Measurements from ENCODE around the gene GNA14. TPM values are rescaled to one million over a fixed set of nuclear protein-coding genes. Genes with fewer than 3 reads are reported as not detected.

GNA14 gene
- total and polyA plus RNA-seq, 2 donors (not counting 1 experiment from before 2014, with no cell fraction given) = 0.50 to 0.52 TPM

- Histone ChIP-seq H3K27ac (ENCODE audit: insufficient read depth, low read length) (no peak overlapping the region), H2AFZ (ENCODE audit: low read length) (no peak overlapping the region), H4K20me1 (ENCODE audit: control insufficient read depth, extremely low read depth, insufficient read depth, low read length) (no peaks in the 10 kb centered on the region), H3K36me3 (ENCODE audit: control insufficient read depth, insufficient read depth, low read length) (no peaks in the 10 kb centered on the region), H3K79me2 (ENCODE audit: control insufficient read depth, insufficient read depth, low read length) (no peaks in the 10 kb centered on the region), H3K9me3 (ENCODE audit: control insufficient read depth, insufficient read depth, low read depth, low read length) (no peaks in the 10 kb centered on the region), H3K4me3 (replicated peaks in 1 of 4; ENCODE audit: control extremely low read depth in 1 of 4, insufficient read depth in 1 of 4, low read depth in 3 of 4, low read length in 4 of 4) (no peak overlapping the region), H3K27me3 (ENCODE audit: control insufficient read depth, insufficient read depth, low read length) (no peaks in the 10 kb centered on the region), H3K4me2 (ENCODE audit: extremely low read depth, insufficient read depth, low read length) (no peak overlapping the region), H3K9ac (ENCODE audit: insufficient read depth, low read length) (no peak overlapping the region), H3K4me1 (ENCODE audit: control insufficient read depth, extremely low read depth, insufficient read depth, low read length) (no peaks in the 10 kb centered on the region)
- DNase-seq (ENCODE audit: low read depth in 2 of 2) = peak in 1 of 2 donors; percentile 5
- no peak for TF ChIP-seq CTCF (conservative IDR thresholded peaks at IDR 0.05 in 1 of 2, IDR thresholded peaks at IDR 0.05 in 1 of 2; ENCODE audit: low read depth in 1 of 2, low read length in 2 of 2)
- TF ChIP-seq EZH2 (IDR thresholded peaks at IDR 0.05; ENCODE audit: low read length, missing control alignments) = no peak
Measured at GRCh38 chr9:77677957-77678535, 29.9 kb upstream of the GNA14 start.

DNA sequence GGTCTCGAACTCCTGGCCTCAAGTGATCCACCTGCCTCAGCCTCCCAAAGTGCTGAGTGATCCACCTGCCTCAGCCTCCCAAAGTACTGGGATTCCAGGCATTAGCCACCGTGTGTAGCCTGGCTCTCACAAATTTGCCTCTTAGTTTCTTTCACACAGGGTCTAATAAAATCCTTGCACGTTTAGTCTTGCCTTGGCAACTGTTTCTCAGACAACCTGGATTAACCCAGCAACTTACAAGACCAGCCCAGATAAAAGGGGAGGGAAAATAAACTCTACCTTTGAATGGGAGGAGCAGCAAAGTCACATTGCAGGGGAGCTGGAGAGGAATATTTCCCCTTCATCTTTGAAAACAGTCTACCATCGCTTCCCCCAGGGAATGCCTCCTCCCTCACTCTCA, 29.3 kb upstream of the GNA14 start:
- no peak for DNase-seq (ENCODE audit: low read depth in 2 of 2)
- no peak overlapping the region for H3K4me2 ChIP-seq (ENCODE audit: extremely low read depth, insufficient read depth, low read length)
- no peaks in the 10 kb centered on the region for H3K9me3 ChIP-seq (ENCODE audit: control insufficient read depth, insufficient read depth, low read depth, low read length)
- TF ChIP-seq EZH2 (IDR thresholded peaks at IDR 0.05; ENCODE audit: low read length, missing control alignments) = no peak
- TF ChIP-seq CTCF (conservative IDR thresholded peaks at IDR 0.05 in 1 of 2, IDR thresholded peaks at IDR 0.05 in 1 of 2; ENCODE audit: low read depth in 1 of 2, low read length in 2 of 2) = no peak
- no peak overlapping the region for H3K9ac ChIP-seq (ENCODE audit: insufficient read depth, low read length)
- no peaks in the 10 kb centered on the region for H3K79me2 ChIP-seq (ENCODE audit: control insufficient read depth, insufficient read depth, low read length)
- no peak overlapping the region for H3K4me3 ChIP-seq (replicated peaks in 1 of 4; ENCODE audit: control extremely low read depth in 1 of 4, insufficient read depth in 1 of 4, low read depth in 3 of 4, low read length in 4 of 4)
- H3K36me3 ChIP-seq (ENCODE audit: control insufficient read depth, insufficient read depth, low read length) = no peaks in the 10 kb centered on the region
- no peak overlapping the region for H2AFZ ChIP-seq (ENCODE audit: low read length)
- H3K4me1 ChIP-seq (ENCODE audit: control insufficient read depth, extremely low read depth, insufficient read depth, low read length) = no peaks in the 10 kb centered on the region
- H4K20me1 ChIP-seq (ENCODE audit: control insufficient read depth, extremely low read depth, insufficient read depth, low read length) = no peaks in the 10 kb centered on the region
- no peak overlapping the region for H3K27ac ChIP-seq (ENCODE audit: insufficient read depth, low read length)
- no peaks in the 10 kb centered on the region for H3K27me3 ChIP-seq (ENCODE audit: control insufficient read depth, insufficient read depth, low read length)

DNA sequence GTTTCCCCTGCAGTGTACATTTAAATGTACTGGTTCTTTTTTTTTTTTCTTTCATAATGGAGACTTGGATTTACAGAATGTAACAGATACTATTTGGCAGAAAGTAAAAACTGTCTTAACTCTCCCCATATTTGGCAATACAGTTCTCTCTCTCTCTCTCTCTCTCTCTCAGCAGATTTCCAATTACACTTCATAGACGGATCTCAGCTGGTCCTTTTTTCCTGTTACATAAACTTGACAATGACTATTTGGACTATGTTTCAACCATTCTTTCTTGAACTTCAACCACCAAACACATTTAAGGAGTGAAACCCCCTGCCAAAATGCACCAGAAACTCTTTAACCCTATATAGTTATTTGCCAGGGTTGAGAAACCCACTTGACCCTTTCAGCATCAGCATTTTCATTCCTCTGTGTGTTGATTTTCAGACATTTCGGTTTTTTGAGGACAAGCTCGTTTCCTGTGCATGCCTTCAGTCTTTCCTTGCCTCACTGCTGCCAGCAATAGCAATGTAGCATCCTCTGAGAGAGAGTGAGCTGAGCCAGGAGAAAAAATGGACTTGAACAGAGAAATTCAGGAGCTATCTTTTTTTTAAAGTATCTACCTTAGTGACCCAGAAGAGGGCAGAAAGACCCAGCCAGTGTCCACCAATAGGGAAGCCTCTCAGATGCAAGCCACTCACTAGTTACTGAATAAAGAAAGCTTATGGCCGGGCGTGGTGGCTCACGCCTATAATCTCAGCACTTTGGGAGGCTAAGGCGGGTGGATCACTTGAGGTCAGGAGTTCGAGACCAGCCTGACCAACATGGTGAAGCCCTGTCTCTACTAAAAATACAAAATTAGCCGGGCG, 26.0 kb upstream of the GNA14 start:
- H3K4me1 ChIP-seq (ENCODE audit: control insufficient read depth, extremely low read depth, insufficient read depth, low read length) = no peaks in the 10 kb centered on the region
- DNase-seq (ENCODE audit: low read depth in 2 of 2) = peak in 1 of 2 donors; percentile 78
- no peaks in the 10 kb centered on the region for H3K9me3 ChIP-seq (ENCODE audit: control insufficient read depth, insufficient read depth, low read depth, low read length)
- no peak overlapping the region for H3K9ac ChIP-seq (ENCODE audit: insufficient read depth, low read length)
- TF ChIP-seq CTCF (conservative IDR thresholded peaks at IDR 0.05 in 1 of 2, IDR thresholded peaks at IDR 0.05 in 1 of 2; ENCODE audit: low read depth in 1 of 2, low read length in 2 of 2) = no peak
- no peak for TF ChIP-seq EZH2 (IDR thresholded peaks at IDR 0.05; ENCODE audit: low read length, missing control alignments)
- H3K79me2 ChIP-seq (ENCODE audit: control insufficient read depth, insufficient read depth, low read length) = no peaks in the 10 kb centered on the region
- no peak overlapping the region for H2AFZ ChIP-seq (ENCODE audit: low read length)
- no peak overlapping the region for H3K4me2 ChIP-seq (ENCODE audit: extremely low read depth, insufficient read depth, low read length)
- H4K20me1 ChIP-seq (ENCODE audit: control insufficient read depth, extremely low read depth, insufficient read depth, low read length) = no peaks in the 10 kb centered on the region
- H3K36me3 ChIP-seq (ENCODE audit: control insufficient read depth, insufficient read depth, low read length) = no peaks in the 10 kb centered on the region
- no peaks in the 10 kb centered on the region for H3K27me3 ChIP-seq (ENCODE audit: control insufficient read depth, insufficient read depth, low read length)
- no peak overlapping the region for H3K27ac ChIP-seq (ENCODE audit: insufficient read depth, low read length)
- no peak overlapping the region for H3K4me3 ChIP-seq (replicated peaks in 1 of 4; ENCODE audit: control extremely low read depth in 1 of 4, insufficient read depth in 1 of 4, low read depth in 3 of 4, low read length in 4 of 4)

All from fibroblast of lung (primary cell).